AG08395 (cell line): ENCODE results near the gene MPDZ.
"Not testable (repeated sequence)": the region's sequence is repeated elsewhere in the genome, so short reads cannot be mapped to it uniquely, and the experiment has no call there.

Experiments
- DNase-seq: peaks from one replicate; pipeline ENCODE4 v3.0.0; 2012; ENCODE audit warnings: mixed read lengths, low spot score

MPDZ gene

GRCh38 chr9:13267743-13268142 is 11.7 kb downstream of the MPDZ start:
- DNase-seq, result peak; percentile 66

- DNase-seq, result peak; percentile 31
These were observed 13.3 kb downstream of the MPDZ start for GRCh38 chr9:13266167-13266566.

GRCh38 chr9:13264788-13265187 is 14.7 kb downstream of the MPDZ start:
- DNase-seq, result peak; percentile 14

GRCh38 chr9:13263511-13263910 is 16.0 kb downstream of the MPDZ start:
- DNase-seq, result no peak

GRCh38 chr9:13252852-13253251 is 26.6 kb downstream of the MPDZ start:
- no peak for DNase-seq

GRCh38 chr9:13244181-13244580 is 35.3 kb downstream of the MPDZ start:
- DNase-seq, result no peak

- no peak for DNase-seq
These were observed 38.2 kb downstream of the MPDZ start for GRCh38 chr9:13241283-13241682.

- no peak for DNase-seq
These were observed 39.8 kb downstream of the MPDZ start for GRCh38 chr9:13239660-13240059.

- DNase-seq, result no peak
These were observed 40.3 kb downstream of the MPDZ start for GRCh38 chr9:13239208-13239607.

- DNase-seq, result no peak
These were observed 44.6 kb downstream of the MPDZ start for GRCh38 chr9:13234932-13235331.

GRCh38 chr9:13228431-13228830 is 51.1 kb downstream of the MPDZ start:
- no peak for DNase-seq

GRCh38 chr9:13224366-13224765 is 55.1 kb downstream of the MPDZ start:
- no peak for DNase-seq

GRCh38 chr9:13222733-13223132 is 56.8 kb downstream of the MPDZ start:
- not testable (repeated sequence) for DNase-seq

GRCh38 chr9:13221741-13222140 is 57.8 kb downstream of the MPDZ start:
- no peak for DNase-seq

- no peak for DNase-seq
These were observed 58.7 kb downstream of the MPDZ start for GRCh38 chr9:13220837-13221236.

- no peak for DNase-seq
These were observed 63.5 kb downstream of the MPDZ start for GRCh38 chr9:13215791-13216554.

GRCh38 chr9:13213998-13214397 is 65.5 kb downstream of the MPDZ start:
- DNase-seq, result no peak

- peak; percentile 26 for DNase-seq
These were observed 66.2 kb downstream of the MPDZ start for GRCh38 chr9:13213337-13213736.

- DNase-seq, result no peak
These were observed 69.2 kb downstream of the MPDZ start for GRCh38 chr9:13210306-13210705.

- no peak for DNase-seq
These were observed 70.0 kb downstream of the MPDZ start for GRCh38 chr9:13209498-13209897.

- no peak for DNase-seq
These were observed 73.7 kb downstream of the MPDZ start for GRCh38 chr9:13205824-13206223.

GRCh38 chr9:13190040-13190439 is 89.5 kb downstream of the MPDZ start:
- DNase-seq, result no peak

- DNase-seq, result no peak
These were observed 90.1 kb downstream of the MPDZ start for GRCh38 chr9:13189362-13189761.

- DNase-seq, result no peak
These were observed 92.7 kb downstream of the MPDZ start for GRCh38 chr9:13186774-13187173.
